ENCODE data around the gene PRIMA1. TPM values are rescaled to one million over a fixed set of nuclear protein-coding genes. Genes with fewer than 3 reads are reported as not detected.

The PRIMA1 gene
- total RNA-seq, 2 donors from 2014 or later = 10.0 to 20.8 TPM

DNA sequence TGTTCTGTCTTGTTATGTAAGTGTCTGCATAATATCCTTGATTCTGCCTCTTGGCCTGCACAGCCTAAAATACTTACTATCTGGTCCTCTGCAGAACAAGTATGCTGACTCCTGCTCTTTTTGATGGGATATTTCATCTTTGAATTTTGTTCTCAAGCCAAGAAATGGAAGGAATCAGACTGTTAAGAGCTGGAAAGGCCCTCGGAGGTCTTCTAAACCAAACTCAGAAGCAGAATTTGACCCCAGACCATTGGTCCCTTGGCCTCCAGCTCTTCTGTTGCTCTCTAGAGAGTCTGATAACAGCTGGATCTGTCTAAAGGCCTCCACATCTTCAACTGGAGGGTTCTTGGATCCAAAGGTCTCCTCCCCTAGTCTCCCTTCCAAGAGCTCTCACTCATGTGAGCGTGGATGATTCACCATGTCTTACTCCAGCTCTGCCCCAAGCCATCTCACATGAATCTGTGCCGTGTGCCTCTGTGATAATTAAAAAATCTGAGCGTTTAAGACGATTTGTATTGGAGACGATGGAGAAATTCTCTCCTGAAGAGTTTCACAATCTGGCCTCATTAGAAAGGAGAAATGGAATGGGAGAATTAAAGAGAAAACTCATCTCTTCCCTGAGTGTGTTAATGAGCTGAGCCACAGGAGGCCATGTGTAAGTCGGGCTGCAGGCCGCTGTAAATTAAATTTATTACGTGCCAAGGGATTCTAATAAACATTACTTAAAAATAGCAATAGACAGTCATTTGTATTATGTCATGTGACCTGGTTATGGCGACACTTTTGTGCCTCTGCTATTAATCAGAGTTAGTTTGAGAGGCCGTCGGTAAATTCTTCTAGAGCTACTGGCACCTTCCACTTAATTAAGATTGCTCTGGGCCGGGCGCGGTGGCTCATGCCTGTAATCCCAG, 15.4 kb upstream of the PRIMA1 start:
- H3K27me3 ChIP-seq (ENCODE audit: control insufficient read depth, insufficient read depth, low read length, poor library complexity, severe bottlenecking) = no peaks in the 10 kb centered on the region
- H3K9me3 Mint-ChIP-seq = peaks cover 9% of the 10 kb centered on the region
- peaks cover 7% of the 10 kb centered on the region for H3K9me3 ChIP-seq (ENCODE audit: control insufficient read depth, low read length)
- H3K4me1 Mint-ChIP-seq = no peaks in the 10 kb centered on the region
- H3K27me3 Mint-ChIP-seq (ENCODE audit: insufficient read depth) = peaks cover 2% of the 10 kb centered on the region
- no peak overlapping the region for H3K4me3 Mint-ChIP-seq
- 93 to 95% methylated on average over 9 to 11 of the region's 15 CpGs for WGBS, 2 experiments (ENCODE audit: insufficient coverage in 1 of 2, insufficient read length in 1 of 2)
- TF ChIP-seq, protein P1, sequence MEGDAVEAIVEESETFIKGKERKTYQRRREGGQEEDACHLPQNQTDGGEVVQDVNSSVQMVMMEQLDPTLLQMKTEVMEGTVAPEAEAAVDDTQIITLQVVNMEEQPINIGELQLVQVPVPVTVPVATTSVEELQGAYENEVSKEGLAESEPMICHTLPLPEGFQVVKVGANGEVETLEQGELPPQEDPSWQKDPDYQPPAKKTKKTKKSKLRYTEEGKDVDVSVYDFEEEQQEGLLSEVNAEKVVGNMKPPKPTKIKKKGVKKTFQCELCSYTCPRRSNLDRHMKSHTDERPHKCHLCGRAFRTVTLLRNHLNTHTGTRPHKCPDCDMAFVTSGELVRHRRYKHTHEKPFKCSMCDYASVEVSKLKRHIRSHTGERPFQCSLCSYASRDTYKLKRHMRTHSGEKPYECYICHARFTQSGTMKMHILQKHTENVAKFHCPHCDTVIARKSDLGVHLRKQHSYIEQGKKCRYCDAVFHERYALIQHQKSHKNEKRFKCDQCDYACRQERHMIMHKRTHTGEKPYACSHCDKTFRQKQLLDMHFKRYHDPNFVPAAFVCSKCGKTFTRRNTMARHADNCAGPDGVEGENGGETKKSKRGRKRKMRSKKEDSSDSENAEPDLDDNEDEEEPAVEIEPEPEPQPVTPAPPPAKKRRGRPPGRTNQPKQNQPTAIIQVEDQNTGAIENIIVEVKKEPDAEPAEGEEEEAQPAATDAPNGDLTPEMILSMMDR (conservative IDR thresholded peaks at IDR 0.05) = no peak
- no peaks in the 10 kb centered on the region for H3K36me3 ChIP-seq (ENCODE audit: control insufficient read depth, insufficient read depth, low read length)
- no peak overlapping the region for H3K4me3 ChIP-seq (ENCODE audit: low read length)
- H3K27ac ChIP-seq (ENCODE audit: low read depth, low read length) = no peak overlapping the region
- no peak overlapping the region for H3K27ac Mint-ChIP-seq
- no peaks in the 10 kb centered on the region for H3K4me1 ChIP-seq (ENCODE audit: control insufficient read depth, insufficient read depth, low read length)
- DNase-seq = no peak
- no peaks in the 10 kb centered on the region for H3K36me3 Mint-ChIP-seq (ENCODE audit: low read depth)
- no peak overlapping the region for H3K9ac ChIP-seq (ENCODE audit: extremely low read depth, low read length, poor library complexity, severe bottlenecking)

DNA sequence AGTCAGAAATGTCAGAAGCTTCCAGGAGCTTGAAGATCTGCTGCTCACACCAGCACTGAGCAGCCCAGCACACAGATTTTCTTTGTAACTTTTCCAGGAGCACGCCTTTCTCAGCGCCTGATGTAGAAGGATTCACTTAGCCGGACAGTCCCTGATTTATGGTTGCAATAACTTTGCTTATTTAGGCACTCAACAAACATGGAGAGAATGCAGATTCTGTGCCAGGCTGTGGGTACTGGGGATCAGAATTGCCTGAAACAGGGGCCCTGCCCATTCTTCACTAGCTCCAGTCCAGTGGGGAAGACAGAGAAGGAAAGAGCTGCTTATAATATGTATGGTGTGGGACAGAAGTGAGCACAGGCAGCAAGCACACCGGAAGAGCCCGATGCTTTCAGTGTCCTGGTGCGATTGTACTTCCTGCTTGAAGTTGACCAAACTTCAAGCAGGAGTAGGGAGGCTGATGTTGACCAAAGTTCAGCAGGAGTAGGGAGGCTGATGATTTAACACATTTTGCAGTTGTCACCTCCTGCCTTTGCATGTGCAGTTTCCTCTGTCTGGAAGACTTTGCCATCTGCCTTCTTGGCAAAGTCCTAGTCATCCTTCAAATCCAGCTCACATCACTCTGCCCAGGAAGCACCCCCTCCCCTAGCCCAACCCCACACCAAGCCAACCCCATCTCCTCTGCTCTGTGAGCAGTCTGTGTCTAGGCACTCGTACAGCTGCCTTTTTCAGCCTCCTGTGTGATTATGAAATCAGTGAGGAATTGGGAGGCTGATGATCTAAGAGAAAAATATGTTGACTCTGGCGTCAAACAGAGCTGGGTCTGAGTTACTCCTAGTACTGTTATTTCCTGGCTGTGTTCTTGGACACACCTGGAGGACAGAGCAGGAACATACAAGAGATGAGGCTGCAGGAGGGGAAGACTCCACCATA, 12.0 kb upstream of the PRIMA1 start:
- Histone ChIP-seq H3K9me3 (ENCODE audit: control insufficient read depth, low read length) (no peaks in the 10 kb centered on the region), H3K27ac (ENCODE audit: low read depth, low read length) (no peak overlapping the region), H3K4me1 (ENCODE audit: control insufficient read depth, insufficient read depth, low read length) (no peaks in the 10 kb centered on the region), H3K36me3 (ENCODE audit: control insufficient read depth, insufficient read depth, low read length) (no peaks in the 10 kb centered on the region), H3K9ac (ENCODE audit: extremely low read depth, low read length, poor library complexity, severe bottlenecking) (no peak overlapping the region), H3K27me3 (ENCODE audit: control insufficient read depth, insufficient read depth, low read length, poor library complexity, severe bottlenecking) (no peaks in the 10 kb centered on the region), H3K4me3 (ENCODE audit: low read length) (no peak overlapping the region)
- Mint-ChIP-seq H3K27me3 (ENCODE audit: insufficient read depth) (peaks cover 9% of the 10 kb centered on the region), H3K9me3 (no peaks in the 10 kb centered on the region), H3K27ac (no peak overlapping the region), H3K4me1 (no peaks in the 10 kb centered on the region), H3K4me3 (no peak overlapping the region), H3K36me3 (ENCODE audit: low read depth) (no peaks in the 10 kb centered on the region)
- TF ChIP-seq, protein P1 (conservative IDR thresholded peaks at IDR 0.05) = peak; percentile 48
- 93 to 100% methylated on average over 5 to 8 of the region's 8 CpGs for WGBS, 2 experiments (ENCODE audit: insufficient coverage in 1 of 2, insufficient read length in 1 of 2)
- DNase-seq = no peak

DNA sequence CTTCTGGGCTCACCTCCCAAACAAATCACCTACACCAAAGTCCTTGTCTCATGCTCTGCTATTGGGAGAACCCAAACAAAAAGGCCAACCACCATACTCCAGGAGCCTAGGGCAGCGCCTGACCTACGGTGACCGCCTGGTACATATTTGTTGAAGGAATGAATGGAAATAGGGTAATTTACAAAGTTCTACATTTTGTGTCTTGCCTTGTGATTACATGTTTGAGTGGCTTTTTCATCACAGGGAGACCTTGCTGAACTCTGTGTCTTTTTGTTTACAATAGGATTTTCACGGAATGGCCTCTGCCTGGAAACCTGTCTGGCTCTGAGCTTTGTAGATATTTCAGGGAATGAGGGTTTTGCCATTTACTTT, 11.3 kb upstream of the PRIMA1 start:
- no peaks in the 10 kb centered on the region for H3K27me3 ChIP-seq (ENCODE audit: control insufficient read depth, insufficient read depth, low read length, poor library complexity, severe bottlenecking)
- WGBS, 2 experiments (ENCODE audit: insufficient coverage in 1 of 2, insufficient read length in 1 of 2) = 86 to 90% methylated on average over 1 to 4 of the region's 4 CpGs
- H3K9me3 ChIP-seq (ENCODE audit: control insufficient read depth, low read length) = no peaks in the 10 kb centered on the region
- no peaks in the 10 kb centered on the region for H3K9me3 Mint-ChIP-seq
- TF ChIP-seq, protein P1 (conservative IDR thresholded peaks at IDR 0.05) = no peak
- peaks cover 9% of the 10 kb centered on the region for H3K27me3 Mint-ChIP-seq (ENCODE audit: insufficient read depth)
- no peaks in the 10 kb centered on the region for H3K36me3 ChIP-seq (ENCODE audit: control insufficient read depth, insufficient read depth, low read length)
- no peak overlapping the region for H3K4me3 ChIP-seq (ENCODE audit: low read length)
- H3K36me3 Mint-ChIP-seq (ENCODE audit: low read depth) = no peaks in the 10 kb centered on the region
- no peak for DNase-seq
- no peaks in the 10 kb centered on the region for H3K4me1 ChIP-seq (ENCODE audit: control insufficient read depth, insufficient read depth, low read length)
- H3K27ac ChIP-seq (ENCODE audit: low read depth, low read length) = no peak overlapping the region
- no peak overlapping the region for H3K4me3 Mint-ChIP-seq
- H3K4me1 Mint-ChIP-seq = no peaks in the 10 kb centered on the region
- no peak overlapping the region for H3K9ac ChIP-seq (ENCODE audit: extremely low read depth, low read length, poor library complexity, severe bottlenecking)
- H3K27ac Mint-ChIP-seq = no peak overlapping the region

Measured in endodermal cell (in vitro differentiated cells).